ENCODE results near the gene MFN2. TPM values are rescaled to one million over a fixed set of nuclear protein-coding genes. Genes with fewer than 3 reads are reported as not detected.
A peak's percentile ranks its signal among the peaks of the same experiment; 100 is the strongest.

Gene MFN2
- total and polyA plus RNA-seq, 9 of the 15 experiments (the other 6 are each of a cell fraction or from before 2014, with no cell fraction given): 10.5 to 158 (median 87.1) TPM

- TF ChIP-seq SAP30 (IDR thresholded peaks at IDR 0.05; ENCODE audit: borderline replicate concordance, insufficient read depth, low read depth, low read length, poor library complexity, severe bottlenecking) (peak; percentile 74), ZNF655 (CRISPR knock-in tag; IDR thresholded peaks at IDR 0.05) (no peak), ATF4 (CRISPR knock-in tag; IDR thresholded peaks at IDR 0.05) (0 out of 2 replicates have a peak, but pooled peaks have one; percentile 9), SMARCE1 (IDR thresholded peaks at IDR 0.05) (peak; percentile 68), ESRRB (CRISPR knock-in tag; IDR thresholded peaks at IDR 0.05; ENCODE audit: borderline replicate concordance) (no peak), ZNF347 (CRISPR knock-in tag; IDR thresholded peaks at IDR 0.05; ENCODE audit: low read depth) (no peak), SRSF9 (IDR thresholded peaks at IDR 0.05; ENCODE audit: borderline replicate concordance, low read depth, low read length) (no peak), THAP7 (CRISPR knock-in tag; IDR thresholded peaks at IDR 0.05) (no peak), HES1 (IDR thresholded peaks at IDR 0.05; ENCODE audit: low read depth) (no peak), ZNF133 (CRISPR knock-in tag; IDR thresholded peaks at IDR 0.05) (no peak), NCOA2 (IDR thresholded peaks at IDR 0.05; ENCODE audit: partially characterized antibody in 2 of 2) (no peak), RNF2 (IDR thresholded peaks at IDR 0.05) (no peak; the same call in 1 of the 2 replicates), KDM1A (IDR thresholded peaks at IDR 0.05) (peak; percentile 76 to 83; a peak in 3 of 4 replicates), SIN3B (IDR thresholded peaks at IDR 0.05; ENCODE audit: low read depth) (peak; percentile 99), ZKSCAN8 (CRISPR knock-in tag; IDR thresholded peaks at IDR 0.05) (no peak), CEBPG (CRISPR knock-in tag; IDR thresholded peaks at IDR 0.05) (no peak), CEBPG (tag; conservative IDR thresholded peaks at IDR 0.05 in 1 of 2, IDR thresholded peaks at IDR 0.05 in 1 of 2) (no peak), ZNF274 (IDR thresholded peaks at IDR 0.05; ENCODE audit: borderline replicate concordance, low read depth, low read length) (no peak; the same call in 1 of the 2 replicates), SRSF3 (IDR thresholded peaks at IDR 0.05; ENCODE audit: insufficient read depth, low read length) (0 out of 2 replicates have a peak, but pooled peaks have one; percentile 54), ZNF740 (CRISPR knock-in tag; IDR thresholded peaks at IDR 0.05) (peak; percentile 90), ZNF740 (tag; IDR thresholded peaks at IDR 0.05) (peak in 1 of 2 experiments; percentile 71; a peak in 2 of 4 replicates), GTF2E2 (tag; IDR thresholded peaks at IDR 0.05) (peak; percentile 71; the same call in 1 of the 2 replicates)
Observed at GRCh38 chr1:11979851-11980675, at the start of gene MFN2 (continued).
